Muscle of leg (tissue), 9 donors: ENCODE data around the gene PRAMEF12. TPM values are rescaled to one million over a fixed set of nuclear protein-coding genes. Genes with fewer than 3 reads are reported as not detected.

Source experiments
- polyA plus RNA-seq, 8 donors: library from polyadenylated mRNA; unstranded; fragments of 120-200 nt; gene quantifications; one replicate each; pipeline versions ENCODE4 v1.2.1 to v1.2.3, GENCODE V29; 2013; ENCODE audit warnings: inconsistent platforms in 1 of 8, low replicate concordance in 1 of 8; ENCODE audit not compliant: insufficient read length in 8 of 8, insufficient read depth in 1 of 8
- total RNA-seq: library from RNA; stranded (reverse); fragments of 120-200 nt; gene quantifications from one replicate; pipeline ENCODE4 v1.2.4, GENCODE V29; 2013

The PRAMEF12 gene
- total and polyA plus RNA-seq, 9 donors, result not detected

Other genes starting within 250 kb of the PRAMEF12 start
- gene DHRS3, start 155.5 kb upstream of the PRAMEF12 start, total RNA-seq, result 29.0 TPM
- gene DHRS3, start 155.5 kb upstream of the PRAMEF12 start, polyA plus RNA-seq, result 10 to 100 TPM; 11.4 to 24.7 (median 20.0) TPM
- gene AADACL4, start 129.7 kb upstream of the PRAMEF12 start, total RNA-seq, result 0.04 TPM
- gene AADACL4, start 129.7 kb upstream of the PRAMEF12 start, polyA plus RNA-seq, result under 1 TPM in 1 of 8 donors, not detected in 7; 0.12 TPM
- not detected for gene AADACL3, start 57.6 kb upstream of the PRAMEF12 start, total RNA-seq
- under 1 TPM in 1 of 8 donors, not detected in 7; 0.14 TPM for gene AADACL3, start 57.6 kb upstream of the PRAMEF12 start, polyA plus RNA-seq
- gene CFAP107, start 27.5 kb upstream of the PRAMEF12 start, total RNA-seq, result 0.62 TPM
- 1 to 10 TPM in 3 of 8 donors, under 1 TPM in 5; 0.26 to 2.3 (median 0.97) TPM for gene CFAP107, start 27.5 kb upstream of the PRAMEF12 start, polyA plus RNA-seq
- gene PRAMEF1, start 17.7 kb downstream of the PRAMEF12 start, total RNA-seq, result not detected
- not detected for gene PRAMEF1, start 17.7 kb downstream of the PRAMEF12 start, polyA plus RNA-seq
- not detected for gene PRAMEF11, start 57.7 kb downstream of the PRAMEF12 start, total RNA-seq
- gene PRAMEF11, start 57.7 kb downstream of the PRAMEF12 start, polyA plus RNA-seq, result not detected
- not detected for gene HNRNPCL1, start 75.0 kb downstream of the PRAMEF12 start, total RNA-seq
- gene HNRNPCL1, start 75.0 kb downstream of the PRAMEF12 start, polyA plus RNA-seq, result under 1 TPM in 3 of 8 donors, not detected in 5; 0.13 to 0.24 (median 0.15) TPM
- not detected for gene PRAMEF2, start 83.3 kb downstream of the PRAMEF12 start, total RNA-seq
- not detected for gene PRAMEF2, start 83.3 kb downstream of the PRAMEF12 start, polyA plus RNA-seq
- gene PRAMEF4, start 112.5 kb downstream of the PRAMEF12 start, total RNA-seq, result not detected
- not detected for gene PRAMEF4, start 112.5 kb downstream of the PRAMEF12 start, polyA plus RNA-seq
- not detected for gene PRAMEF10, start 124.5 kb downstream of the PRAMEF12 start, total RNA-seq
- gene PRAMEF10, start 124.5 kb downstream of the PRAMEF12 start, polyA plus RNA-seq, result not detected
- not detected for gene PRAMEF7, start 142.9 kb downstream of the PRAMEF12 start, total RNA-seq
- not detected for gene PRAMEF7, start 142.9 kb downstream of the PRAMEF12 start, polyA plus RNA-seq
- not detected for gene PRAMEF6, start 173.8 kb downstream of the PRAMEF12 start, total RNA-seq
- gene PRAMEF6, start 173.8 kb downstream of the PRAMEF12 start, polyA plus RNA-seq, result not detected